Purkinje cell (primary cell): ENCODE data around the gene UGT1A6. TPM values are rescaled to one million over a fixed set of nuclear protein-coding genes. Genes with fewer than 3 reads are reported as not detected.

Source experiments
- polyA plus RNA-seq: library from polyadenylated mRNA; unstranded; fragments of >200 nt; fragmentation: Nextera tagmentation; gene quantifications from 2 replicates; pipeline ENCODE4 v1.2.1, GENCODE V29; 2014

Gene UGT1A6
- polyA plus RNA-seq = not detected in 2 replicates

GRCh38 chr2:233692648-233693047, at the start of gene UGT1A6:
Gene UGT1A6 (plus strand): TSS chr2:233692890. CDS start chr2:233693005, 115 bp downstream.

GRCh38 chr2:233671290-233672161, 21.2 kb upstream of the UGT1A6 start, which contains the start of gene UGT1A9:
Gene UGT1A9 (plus strand): TSS chr2:233671898. CDS start chr2:233671935, 37 bp downstream.

GRCh38 chr2:233681521-233682099, 11.1 kb upstream of the UGT1A6 start, which contains the start of gene UGT1A7:
Gene UGT1A7 (plus strand): TSS chr2:233681901. CDS start chr2:233681938, 37 bp downstream.

GRCh38 chr2:233712611-233713261, 20.0 kb downstream of the UGT1A6 start, which contains the start of gene UGT1A5:
Gene UGT1A5 (plus strand): TSS chr2:233712907. CDS start chr2:233712992, 85 bp downstream.

GRCh38 chr2:233718552-233718951, 25.9 kb downstream of the UGT1A6 start, which contains the start of gene UGT1A4:
Gene UGT1A4 (plus strand): TSS chr2:233718736. CDS start chr2:233718821, 85 bp downstream.

GRCh38 chr2:233728723-233729301, 36.1 kb downstream of the UGT1A6 start, which contains the start of gene UGT1A3:
Gene UGT1A3 (plus strand): TSS chr2:233729042. CDS start chr2:233729127, 85 bp downstream.

GRCh38 chr2:233760043-233760442, 67.4 kb downstream of the UGT1A6 start, which contains the start of gene UGT1A1:
Gene UGT1A1 (plus strand): TSS chr2:233760270. CDS start chr2:233760288, 18 bp downstream.

GRCh38 chr2:233778030-233778429, 85.3 kb downstream of the UGT1A6 start, which contains the start of gene MROH2A:
Gene MROH2A (plus strand): TSS chr2:233778330. CDS start chr2:233779359, 1,029 bp downstream.

Other genes with a start within 250 kb of the UGT1A6 start
- 2.9 and 12.2 TPM in 2 replicates for gene USP40, start 126.1 kb upstream of the UGT1A6 start, polyA plus RNA-seq
- gene UGT1A8, start 75.3 kb upstream of the UGT1A6 start, polyA plus RNA-seq = not detected in 2 replicates
- gene UGT1A10, start 56.4 kb upstream of the UGT1A6 start, polyA plus RNA-seq = not detected in 2 replicates
- gene UGT1A9, start 21.0 kb upstream of the UGT1A6 start, polyA plus RNA-seq = not detected in 2 replicates
- not detected in 2 replicates for gene UGT1A7, start 11.0 kb upstream of the UGT1A6 start, polyA plus RNA-seq
- not detected in 2 replicates for gene UGT1A5, start 20.0 kb downstream of the UGT1A6 start, polyA plus RNA-seq
- gene UGT1A4, start 25.8 kb downstream of the UGT1A6 start, polyA plus RNA-seq = not detected in 2 replicates
- gene UGT1A3, start 36.2 kb downstream of the UGT1A6 start, polyA plus RNA-seq = not detected in 2 replicates
- gene UGT1A1, start 67.4 kb downstream of the UGT1A6 start, polyA plus RNA-seq = not detected in 2 replicates
- not detected in 2 replicates for gene MROH2A, start 85.4 kb downstream of the UGT1A6 start, polyA plus RNA-seq
- gene HJURP, start 161.6 kb downstream of the UGT1A6 start, polyA plus RNA-seq = not detected in 2 replicates
- gene TRPM8, start 224.5 kb downstream of the UGT1A6 start, polyA plus RNA-seq = 3.0 and 5.9 TPM in 2 replicates